GM10266 (cell line): ENCODE data around the gene POGZ.

Experiments used
- DNase-seq: peaks from one replicate; pipeline ENCODE4 v3.0.0; 2012; ENCODE audit errors: extremely low spot score
- CTCF ChIP-seq: IDR thresholded peaks from 2 replicates; pipeline ENCODE4 v1.5.1; 2012; ENCODE audit warnings: mild to moderate bottlenecking, low read depth; ENCODE audit not compliant: control insufficient read depth, insufficient read depth; ENCODE audit errors: missing control alignments

The POGZ gene

DNA sequence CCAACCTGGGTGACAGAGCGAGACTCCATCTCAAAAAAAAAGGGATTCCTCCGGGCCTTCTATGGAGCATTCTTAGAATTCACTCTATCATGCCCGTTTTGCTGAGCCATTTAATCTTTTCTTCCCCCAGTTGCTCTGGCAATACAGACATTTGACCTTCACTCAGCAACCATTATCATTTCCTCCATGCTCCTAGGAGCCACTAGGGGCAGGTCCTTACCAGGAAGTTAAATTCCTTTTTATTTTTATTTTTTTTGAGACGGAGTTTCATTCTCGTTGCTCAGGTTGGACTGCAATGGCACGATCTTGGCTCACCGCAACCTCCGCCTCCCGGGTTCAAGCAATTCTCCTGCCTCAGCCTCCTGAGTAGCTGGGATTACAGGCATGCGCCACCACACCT, 42.2 kb upstream of the POGZ start:
- no peak for TF ChIP-seq CTCF
- DNase-seq = no peak

GRCh38 chr1:151499930-151500329, 40.6 kb upstream of the POGZ start:
- DNase-seq = no peak

DNA sequence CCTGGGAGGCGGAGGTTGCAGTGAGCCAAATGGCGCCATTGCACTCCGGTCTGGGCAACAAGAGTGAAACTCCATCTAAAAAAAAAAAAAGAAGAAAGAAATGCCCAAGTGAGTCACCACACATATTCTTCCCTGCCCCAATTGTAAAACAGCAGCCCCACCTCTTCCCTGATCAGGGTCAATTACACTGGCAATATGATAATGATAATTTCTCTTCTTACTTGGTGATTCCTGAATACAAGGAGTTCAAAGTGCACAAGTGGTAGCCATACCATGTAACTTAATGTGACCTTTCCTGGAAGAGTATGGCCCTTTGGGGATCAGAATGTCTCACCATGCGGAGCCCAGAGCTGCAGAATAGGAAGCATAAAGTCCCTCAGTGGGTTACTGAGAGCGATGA, 40.1 kb upstream of the POGZ start:
- no peak for DNase-seq
- no peak for TF ChIP-seq CTCF

More at GRCh38 chr1:151499930-151500329, 40.6 kb upstream of the POGZ start:
- no peak for TF ChIP-seq CTCF

- TF ChIP-seq CTCF = no peak
- DNase-seq = no peak
Measured at GRCh38 chr1:151495316-151495715, 36.0 kb upstream of the POGZ start.

GRCh38 chr1:151494741-151495281, 35.5 kb upstream of the POGZ start:
- no peak for DNase-seq
- no peak for TF ChIP-seq CTCF

GRCh38 chr1:151493042-151493441, 33.7 kb upstream of the POGZ start:
- TF ChIP-seq CTCF = no peak
- DNase-seq = no peak

- DNase-seq = no peak
- TF ChIP-seq CTCF = no peak
Measured at GRCh38 chr1:151492120-151492519, 32.8 kb upstream of the POGZ start.
